Gastroesophageal sphincter (tissue), 4 donors: ENCODE results near the gene TFF3. TPM values are rescaled to one million over a fixed set of nuclear protein-coding genes. Genes with fewer than 3 reads are reported as not detected.

Source experiments
- ATAC-seq: fragments of 150-250 bp; one replicate; pipeline ENCODE4 v1.9.1; 2016; ENCODE audit warnings: mild to moderate bottlenecking, moderate library complexity
- H3K27ac ChIP-seq, 4 donors: fragments of 200-600 bp; sonication (generic) in 3 of 4; 1 replicate in 3 of 4; 2 replicates in 1 of 4; pipeline ENCODE4 v1.5.1; 2016 to 2019
- H3K27me3 ChIP-seq: fragments of 200-600 bp; sonication (generic); one replicate; pipeline ENCODE4 v1.5.1; 2019
- H3K36me3 ChIP-seq, 2 donors: fragments of 200-600 bp; sonication (generic); one replicate each; pipeline ENCODE4 v1.5.1; 2019; ENCODE audit warnings: control low read depth in 1 of 2
- H3K4me1 ChIP-seq, 3 donors: fragments of 200-600 bp; sonication (generic); 1 replicate in 2 of 3; 2 replicates in 1 of 3; pipeline ENCODE4 v1.5.1; 2016 to 2019; ENCODE audit warnings: control low read depth in 2 of 3
- H3K4me3 ChIP-seq, 2 donors: fragments of 200-600 bp; sonication (generic); one replicate each; pipeline ENCODE4 v1.5.1; 2019; ENCODE audit warnings: mild to moderate bottlenecking in 1 of 2, moderate library complexity in 1 of 2
- H3K9me3 ChIP-seq, 3 donors: fragments of 200-600 bp; sonication (generic); one replicate each; pipeline ENCODE4 v1.5.1; 2017 to 2019; ENCODE audit warnings: control low read depth in 2 of 3
- CTCF ChIP-seq, 4 experiments: fragments of 200-600 bp in 2 of 4; fragments of 450-650 bp in 2 of 4; sonication (generic) in 1 of 4; IDR thresholded peaks; one replicate each; pipeline ENCODE4 v1.5.1; 2017 to 2019; ENCODE audit warnings: antibody characterized with exemption in 4 of 4, mild to moderate bottlenecking in 2 of 4, moderate library complexity in 2 of 4
- EP300 ChIP-seq: sonication (generic); formaldehyde crosslinking; IDR thresholded peaks from one replicate; pipeline ENCODE4 v1.6.1; 2017; ENCODE audit warnings: antibody characterized with exemption, mild to moderate bottlenecking
- POLR2A ChIP-seq, 2 donors: fragments of 450-650 bp; IDR thresholded peaks; one replicate each; pipeline ENCODE4 v1.6.1; 2017; ENCODE audit warnings: antibody characterized with exemption in 2 of 2, mild to moderate bottlenecking in 2 of 2, moderate library complexity in 1 of 2
- POLR2AphosphoS5 ChIP-seq: sonication (generic); formaldehyde crosslinking; IDR thresholded peaks from one replicate; pipeline ENCODE4 v1.6.1; 2017; ENCODE audit warnings: antibody characterized with exemption
- whole genome bisulfite sequencing, 2 donors: methylation state at CpG; one replicate each; pipeline ENCODE4 v1.1.5; 2018; ENCODE audit warnings: low coverage in 1 of 2; 5-methylcytosine and 5-hydroxymethylcytosine counted together
- total RNA-seq, 4 donors: library from RNA; depleted of rRNA; stranded (reverse); fragments of >200 nt; gene quantifications; one replicate each; pipeline ENCODE4 v1.1.0, GENCODE V29; 2016

TFF3 gene
- total RNA-seq, 4 donors from 2014 or later = 6.4 to 18.2 (median 10.5) TPM

DNA sequence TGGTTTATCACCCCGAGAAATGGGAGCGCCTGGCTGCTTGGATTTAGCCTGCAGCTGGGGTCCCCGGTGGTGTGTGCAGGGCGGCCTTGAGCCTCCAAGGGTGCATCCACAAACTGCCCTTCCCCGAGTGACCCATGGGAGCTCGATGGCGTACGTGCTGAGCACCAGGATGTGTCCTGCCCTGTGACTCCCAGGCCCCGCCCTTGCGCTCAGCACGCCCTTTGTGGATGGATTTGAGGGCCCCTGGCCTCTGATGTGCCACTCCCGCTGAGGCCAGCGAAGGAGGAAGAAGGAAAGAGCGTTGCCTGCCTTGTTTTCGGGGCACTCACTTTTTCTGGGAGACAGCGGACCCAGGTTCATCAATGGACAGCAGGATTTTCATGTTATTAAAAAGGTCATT is 1.7 kb upstream of the TFF3 start:
- ATAC-seq = no peak
- H3K4me3 ChIP-seq = no peak overlapping the region
- no peak overlapping the region for H3K27ac ChIP-seq
- no peaks in the 10 kb centered on the region for H3K9me3 ChIP-seq
- H3K36me3 ChIP-seq = no peaks in the 10 kb centered on the region
- TF ChIP-seq POLR2A (IDR thresholded peaks at IDR 0.05) = no peak
- TF ChIP-seq CTCF (IDR thresholded peaks at IDR 0.05) = no peak
- TF ChIP-seq POLR2AphosphoS5 = no peak
- TF ChIP-seq EP300 = no peak
- WGBS, 2 donors = 77% methylated on average over 3 of the region's 16 CpGs; no CpG with 5 or more reads in 1 of the 2 donors
- no peaks in the 10 kb centered on the region for H3K4me1 ChIP-seq
- peaks cover 40% of the 10 kb centered on the region for H3K27me3 ChIP-seq

- Histone ChIP-seq H3K36me3 (no peaks in the 10 kb centered on the region), H3K27ac (no peak overlapping the region), H3K27me3 (peaks cover 48% of the 10 kb centered on the region), H3K4me3 (no peak overlapping the region), H3K4me1 (peaks cover 0 to 5% (median 3%) of the 10 kb centered on the region in 3 donors), H3K9me3 (no peaks in the 10 kb centered on the region)
- no peak for TF ChIP-seq EP300
- no peak for TF ChIP-seq POLR2AphosphoS5
- TF ChIP-seq CTCF (IDR thresholded peaks at IDR 0.05) = no peak
- TF ChIP-seq POLR2A (IDR thresholded peaks at IDR 0.05) = no peak
- no peak for ATAC-seq
- WGBS, 2 donors = 68 to 80% methylated on average over 1 to 3 of the region's 6 CpGs
Measured at GRCh38 chr21:42314616-42315295, 453 bp downstream of the TFF3 start.

GRCh38 chr21:42313501-42313969 is 1.7 kb downstream of the TFF3 start:
- ATAC-seq = no peak
- no peaks in the 10 kb centered on the region for H3K9me3 ChIP-seq
- no peak overlapping the region for H3K4me3 ChIP-seq
- H3K36me3 ChIP-seq = no peaks in the 10 kb centered on the region
- TF ChIP-seq POLR2A (IDR thresholded peaks at IDR 0.05) (no peak), POLR2AphosphoS5 (no peak), EP300 (no peak), CTCF (IDR thresholded peaks at IDR 0.05) (no peak)
- WGBS, 2 donors = 25 to 49% methylated on average over 4 to 5 of the region's 13 CpGs
- H3K27me3 ChIP-seq = peaks cover 60% of the 10 kb centered on the region
- no peak overlapping the region for H3K27ac ChIP-seq
- peaks cover 0 to 10% (median 7%) of the 10 kb centered on the region in 3 donors for H3K4me1 ChIP-seq

DNA sequence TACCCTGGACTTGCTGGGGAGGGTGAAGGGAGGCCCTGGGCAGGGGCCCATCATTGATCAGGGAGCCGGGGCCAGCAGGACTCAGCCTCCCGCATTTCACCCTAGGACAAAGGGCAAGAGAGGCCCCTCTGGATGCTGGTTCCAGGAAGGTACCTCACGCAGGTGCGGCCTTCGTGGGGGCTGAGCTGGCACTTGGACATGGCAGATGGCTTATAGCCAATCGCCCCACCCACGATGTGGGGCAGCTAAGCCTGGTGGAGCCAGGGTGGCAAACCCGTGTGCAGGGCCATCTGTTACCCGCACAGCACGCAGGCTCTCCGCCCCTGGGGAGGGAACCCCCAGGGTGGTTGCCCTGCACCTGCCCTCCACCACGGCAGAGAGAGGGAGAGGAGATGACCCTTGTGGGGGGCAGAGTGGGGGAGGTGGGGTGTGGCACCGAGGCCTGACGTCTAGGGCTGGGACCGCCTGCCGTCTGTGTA is 2.5 kb downstream of the TFF3 start:
- no peak for ATAC-seq
- H3K27ac ChIP-seq = no peak overlapping the region
- H3K4me1 ChIP-seq = peaks cover 0 to 10% (median 7%) of the 10 kb centered on the region in 3 donors
- no peaks in the 10 kb centered on the region for H3K9me3 ChIP-seq
- H3K27me3 ChIP-seq = peaks cover 60% of the 10 kb centered on the region
- H3K4me3 ChIP-seq = no peak overlapping the region
- 80% methylated on average over 3 of the region's 16 CpGs; no CpG with 5 or more reads in 1 of the 2 donors for WGBS, 2 donors
- no peaks in the 10 kb centered on the region for H3K36me3 ChIP-seq
- no peak for TF ChIP-seq POLR2A (IDR thresholded peaks at IDR 0.05)
- TF ChIP-seq POLR2AphosphoS5 = no peak
- no peak for TF ChIP-seq EP300
- TF ChIP-seq CTCF (IDR thresholded peaks at IDR 0.05) = no peak
